GM12878 (cell line): ENCODE results near the gene NRG2. TPM values are rescaled to one million over a fixed set of nuclear protein-coding genes. Genes with fewer than 3 reads are reported as not detected.

Experiments used
- ATAC-seq: fragments of 200-7000 bp; cut with Tn5 transposase; 3 replicates; pipeline ENCODE4 v1.9.1; 2020; ENCODE audit warnings: mild to moderate bottlenecking, moderate library complexity
- BruUV-seq: library from RNA; stranded (reverse); fragments of 400-500 nt; replicated peaks from 2 replicates; lab custom pipeline; 2021; lab: Mats Ljungman, UMichigan
- CTCF ChIA-PET: fragments of 300-600 bp; sonication (Branson Sonifier 250); formaldehyde crosslinking; extraction: SDS; loops from one replicate; lab custom pipeline; 2021; ENCODE audit warnings: inconsistent platforms; lab: Yijun Ruan, JAX
- POLR2A ChIA-PET: fragments of 350-600 bp; formaldehyde crosslinking; extraction: SDS; loops from one replicate; lab custom pipeline; 2021; ENCODE audit warnings: inconsistent platforms; lab: Charles Lee
- RAD21 ChIA-PET: fragments of 300-600 bp; sonication (Branson Sonifier 250); formaldehyde crosslinking; loops from one replicate; lab custom pipeline; 2023; ENCODE audit warnings: antibody characterized with exemption; ENCODE audit not compliant: unreplicated experiment; lab: Charles Lee
- SMC1A ChIA-PET: fragments of 300-600 bp; sonication (Branson Sonifier 250); formaldehyde crosslinking; loops from one replicate; lab custom pipeline; 2023; ENCODE audit not compliant: unreplicated experiment, uncharacterized antibody; lab: Charles Lee
- DNase-seq: peaks from one replicate; pipeline ENCODE4 v3.0.0-alpha.2; 2011; ENCODE audit warnings: low read depth, low spot score
- FAIRE-seq: peaks from 3 replicates; lab custom pipeline; 2011; peaks lifted over from hg19 to GRCh38; lab: Jason Lieb, UNC
- H2AFZ ChIP-seq: 2 replicates; pipeline ENCODE4 v1.6.0; 2011; ENCODE audit warnings: low read depth, low read length, control low read depth; ENCODE audit not compliant: control insufficient read depth
- H3K27ac ChIP-seq: 2 replicates; pipeline ENCODE4 v1.5.1; 2011; ENCODE audit warnings: control low read depth; ENCODE audit not compliant: control insufficient read depth, insufficient read depth
- H3K27me3 ChIP-seq, 2 experiments: replicated peaks in 1 of 2; 2 replicates each; pipeline versions ENCODE4 v1.6.0 to v1.6.1; 2011; ENCODE audit warnings: low read length in 1 of 2; ENCODE audit not compliant: control insufficient read depth in 2 of 2, insufficient read depth in 2 of 2
- H3K36me3 ChIP-seq, 2 experiments: 2 replicates each; pipeline ENCODE4 v1.5.1; 2011; ENCODE audit warnings: low read length in 1 of 2; ENCODE audit not compliant: control insufficient read depth in 2 of 2, insufficient read depth in 2 of 2
- H3K4me1 ChIP-seq: 2 replicates; pipeline ENCODE4 v1.6.1; 2011; ENCODE audit warnings: mild to moderate bottlenecking, low read length, moderate library complexity, mixed read lengths; ENCODE audit not compliant: control insufficient read depth, insufficient read depth
- H3K4me2 ChIP-seq: 2 replicates; pipeline ENCODE4 v1.6.0; 2011; ENCODE audit warnings: control low read depth; ENCODE audit not compliant: control insufficient read depth, insufficient read depth
- H3K4me3 ChIP-seq: fragments of 200-600 bp; sonication (generic); 2 replicates; pipeline ENCODE4 v1.5.1; 2016
- H3K79me2 ChIP-seq: 2 replicates; pipeline ENCODE4 v1.6.0; 2011; ENCODE audit warnings: low read length; ENCODE audit not compliant: control insufficient read depth, insufficient read depth
- H3K9ac ChIP-seq: 2 replicates; pipeline ENCODE4 v1.8.0; 2011; ENCODE audit warnings: low read length, control low read depth, mixed read lengths; ENCODE audit not compliant: control insufficient read depth, insufficient read depth
- H3K9me3 ChIP-seq: replicated peaks from 3 replicates; pipeline ENCODE4 v1.5.1; 2011; ENCODE audit warnings: mild to moderate bottlenecking, low read length; ENCODE audit not compliant: control insufficient read depth, insufficient read depth
- H4K20me1 ChIP-seq: 2 replicates; pipeline ENCODE4 v1.6.0; 2011; ENCODE audit not compliant: control insufficient read depth, insufficient read depth
- ATF7 ChIP-seq: fragments of 450-650 bp; IDR thresholded peaks from 2 replicates; pipeline ENCODE4 v1.6.1; 2016; ENCODE audit warnings: low read depth, mild to moderate bottlenecking
- BHLHE40 ChIP-seq, 2 experiments: fragments of 450-650 bp in 1 of 2; IDR thresholded peaks; 2 replicates each; pipeline ENCODE4 v1.6.1; 2011 to 2017; ENCODE audit warnings: low read depth in 2 of 2, borderline replicate concordance in 1 of 2, improper control_type of control experiment in 1 of 2, low read length in 1 of 2, mild to moderate bottlenecking in 1 of 2
- CTCF ChIP-seq, 3 experiments: IDR thresholded peaks in 2 of 3; conservative IDR thresholded peaks in 1 of 3; 2 replicates each; pipeline ENCODE4 v1.5.1; 2011; ENCODE audit warnings: low read depth in 3 of 3, low read length in 3 of 3, mild to moderate bottlenecking in 3 of 3, control low read depth in 2 of 3, moderate library complexity in 2 of 3, inconsistent platforms in 1 of 3, mixed read lengths in 1 of 3; ENCODE audit not compliant: control insufficient read depth in 2 of 3, insufficient read depth in 1 of 3; ENCODE audit errors: extremely low read depth in 1 of 3
- EGR1 ChIP-seq, 2 experiments: IDR thresholded peaks; 1 replicate in 1 of 2; 2 replicates in 1 of 2; pipeline ENCODE4 v1.6.1; 2011 to 2012; ENCODE audit warnings: low read depth in 2 of 2, low read length in 2 of 2, borderline replicate concordance in 1 of 2, mild to moderate bottlenecking in 1 of 2, moderate library complexity in 1 of 2
- MTA3 ChIP-seq: IDR thresholded peaks from 2 replicates; pipeline ENCODE4 v1.6.1; 2012; ENCODE audit warnings: low read length, inconsistent platforms, borderline replicate concordance
- NBN ChIP-seq: fragments of 450-650 bp; IDR thresholded peaks from 2 replicates; pipeline ENCODE4 v1.6.1; 2016
- PAX5 ChIP-seq: IDR thresholded peaks from 2 replicates; pipeline ENCODE4 v1.6.1; 2011; ENCODE audit warnings: low read depth, low read length, borderline replicate concordance
- RAD21 ChIP-seq: IDR thresholded peaks from 2 replicates; pipeline ENCODE4 v1.6.1; 2011; ENCODE audit warnings: mild to moderate bottlenecking, low read depth, low read length, moderate library complexity; ENCODE audit not compliant: insufficient read depth
- SMC3 ChIP-seq: IDR thresholded peaks from 2 replicates; pipeline ENCODE4 v1.6.1; 2011; ENCODE audit warnings: low read length, improper control_type of control experiment, borderline replicate concordance
- WGBS: methylation state at CpG from one replicate; pipeline ENCODE4 v1.1.6; 2016; ENCODE audit warnings: low lambda C conversion rate; ENCODE audit not compliant: insufficient replicate concordance, insufficient coverage; ENCODE audit errors: missing lambda C conversion rate; 5-methylcytosine and 5-hydroxymethylcytosine counted together
- in situ Hi-C: fragments of 300-500 bp; cut with MboI; formaldehyde crosslinking; loops from 9 replicates; pipeline ENCODE4 v1.14.3; 2018; ENCODE audit warnings: mixed read lengths
- intact Hi-C: fragments of 100-400 bp; cut with micrococcal nuclease; formaldehyde crosslinking; loops from one replicate; pipeline ENCODE4 v1.14.2; 2022; ENCODE audit not compliant: unreplicated experiment
- polyA plus RNA-seq, 11 experiments: library from polyadenylated mRNA; depleted of rRNA in 4 of 11; unstranded in 6 of 11; stranded (reverse) in 5 of 11; fragments of >200 nt; fragmentation: Nextera tagmentation in 4 of 11; fragmentation: Illumina TruSeq in 1 of 11; extraction: Ambion mirVana in 4 of 11; extraction: Trizol in 1 of 11; gene quantifications; 1 replicate in 1 of 11; 2 replicates in 10 of 11; pipeline versions ENCODE4 v1.2.1 to v1.2.3, GENCODE V29; 2011 to 2016; ENCODE audit warnings: inconsistent platforms in 2 of 11, missing spikeins in 2 of 11, low read depth in 1 of 11
- total RNA-seq, 4 experiments: library from RNA; depleted of rRNA in 3 of 4; stranded (reverse); fragments of >200 nt in 3 of 4; fragmentation: Illumina TruSeq in 1 of 4; extraction: Trizol in 1 of 4; gene quantifications; 2 replicates each; pipeline versions ENCODE4 v1.2.1 to v1.2.3, GENCODE V29; 2013 to 2021

The NRG2 gene
- total and polyA plus RNA-seq, 10 of the 15 experiments (the other 5 are each of a cell fraction or from before 2014, with no cell fraction given): 0.10 to 21.7 (median 9.6) TPM

DNA sequence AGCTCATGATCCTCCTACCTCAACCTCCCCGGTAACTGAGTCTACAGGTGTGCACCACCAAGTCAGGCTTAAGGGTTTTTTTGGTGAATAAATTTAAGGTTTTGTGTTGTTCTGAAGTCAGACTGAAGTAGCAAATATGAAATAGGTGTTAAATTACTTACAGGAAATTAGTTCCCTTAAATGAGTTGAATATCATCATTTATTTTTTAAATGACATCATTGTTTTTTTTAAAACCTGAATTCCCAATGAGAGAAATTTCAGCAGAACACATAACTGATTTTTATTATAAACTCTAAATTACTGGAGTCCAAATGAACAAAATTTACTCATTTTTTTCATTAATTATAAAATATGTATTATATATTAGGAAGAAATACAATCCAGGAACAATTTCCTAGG lies 33.0 kb upstream of the NRG2 start:
- Histone ChIP-seq H3K4me1 (no peaks in the 10 kb centered on the region), H4K20me1 (no peaks in the 10 kb centered on the region), H3K79me2 (no peaks in the 10 kb centered on the region), H3K36me3 (no peaks in the 10 kb centered on the region), H3K27me3 (no peaks in the 10 kb centered on the region), H3K9ac (no peak overlapping the region), H3K9me3 (no peaks in the 10 kb centered on the region), H3K4me2 (no peak overlapping the region), H3K27ac (no peak overlapping the region), H2AFZ (no peak overlapping the region), H3K4me3 (no peak overlapping the region)
- CTCF ChIA-PET: interaction anchor here (0.7 to 8.6 kb wide), 16 partner anchors 9 to 289 kb away, joined by 3 to 353 read pairs (median 8); no protein-coding TSS in a partner anchor
- no TSS peak for BruUV-seq
- in situ Hi-C loops (no loop called here), intact Hi-C loops (loop anchor here (10.0 kb wide), 1 partner anchor 291 kb away; no protein-coding TSS in a partner anchor)
- ATAC-seq (no peak), FAIRE-seq (no peak), DNase-seq (no peak)
- RAD21 ChIA-PET: interaction anchor here (1.1 to 8.2 kb wide), 7 partner anchors 9 to 79 kb away, joined by 4 to 64 read pairs (median 10); no protein-coding TSS in a partner anchor
- SMC1A ChIA-PET: interaction anchor here (0.8 to 5.7 kb wide), 17 partner anchors 9 to 289 kb away, joined by 3 to 66 read pairs (median 7); partner anchors contain the start of gene PURA
- 96% methylated on average over 1 of the region's 1 CpG for WGBS
- POLR2A ChIA-PET: interaction anchor here (1.4 to 1.5 kb wide), 2 partner anchors 18 to 39 kb away, joined by 4 read pairs; no protein-coding TSS in a partner anchor
- TF ChIP-seq ATF7 (peak; percentile 47; the same call in 1 of the 2 replicates), MTA3 (no peak), RAD21 (no peak)
- TF ChIP-seq, all 136 proteins: peak for 1

GRCh38 chr5:140075371-140075770 lies 32.3 kb upstream of the NRG2 start:
- in situ Hi-C loops: no loop called here
- Histone ChIP-seq H3K9me3 (no peaks in the 10 kb centered on the region), H3K4me3 (no peak overlapping the region), H4K20me1 (no peaks in the 10 kb centered on the region), H3K9ac (no peak overlapping the region), H3K27ac (no peak overlapping the region), H3K36me3 (no peaks in the 10 kb centered on the region), H3K27me3 (no peaks in the 10 kb centered on the region), H2AFZ (no peak overlapping the region), H3K4me2 (no peak overlapping the region), H3K4me1 (no peaks in the 10 kb centered on the region), H3K79me2 (no peaks in the 10 kb centered on the region)
- ChIA-PET RAD21 (interaction anchor here (0.9 to 8.2 kb wide), 9 partner anchors 10 to 80 kb away, joined by 3 to 64 read pairs (median 6); no protein-coding TSS in a partner anchor), CTCF (interaction anchor here (0.6 to 8.6 kb wide), 21 partner anchors 10 to 289 kb away, joined by 3 to 353 read pairs (median 7); no protein-coding TSS in a partner anchor), POLR2A (interaction anchor here (1.5 kb wide), 1 partner anchor 40 kb away, joined by 4 read pairs; no protein-coding TSS in a partner anchor), SMC1A (interaction anchor here (0.6 to 5.7 kb wide), 16 partner anchors 10 to 103 kb away, joined by 3 to 66 read pairs (median 8); partner anchors contain the start of gene PURA)
- intact Hi-C loops: loop anchor here (1.0 to 10.0 kb wide), 2 partner anchors 69 to 291 kb away; no protein-coding TSS in a partner anchor
- DNase-seq: no peak
- no peak for FAIRE-seq
- BruUV-seq: no TSS peak
- peak; percentile 41; the same call in 1 of the 3 replicates for ATAC-seq
- peak; percentile 30; the same call in 1 of the 2 replicates for TF ChIP-seq SMC3
- no peak for TF ChIP-seq BHLHE40 (IDR thresholded peaks at IDR 0.05; ENCODE audit: borderline replicate concordance in 1 of 2, low read depth in 2 of 2, low read length in 1 of 2)
- 0 out of 2 replicates have a peak, but pooled peaks have one; percentile 40 for TF ChIP-seq NBN
- TF ChIP-seq CTCF (IDR thresholded peaks at IDR 0.05 in 2 of 3, conservative IDR thresholded peaks at IDR 0.05 in 1 of 3; ENCODE audit: control insufficient read depth in 2 of 3, extremely low read depth in 1 of 3, insufficient read depth in 1 of 3, low read depth in 3 of 3, low read length in 3 of 3): peak in 2 of 3 experiments; percentile 12 to 15; a peak in 2 of 6 replicates
- TF ChIP-seq PAX5: no peak
- no peak for TF ChIP-seq EGR1 (IDR thresholded peaks at IDR 0.05; ENCODE audit: borderline replicate concordance in 1 of 2, low read depth in 2 of 2, low read length in 2 of 2)
- peak; percentile 55 for TF ChIP-seq RAD21
- 58% methylated on average over 2 of the region's 2 CpGs for WGBS
